Ammon's horn (tissue), 1 donor: ENCODE results near the gene SERINC3.
"Not testable (repeated sequence)": the region's sequence is repeated elsewhere in the genome, so short reads cannot be mapped to it uniquely, and the experiment has no call there.

Experiments
- DNase-seq: peaks from one replicate; pipeline ENCODE4 v3.0.0-alpha.2; 2016; ENCODE audit warnings: low spot score

SERINC3 gene

DNA sequence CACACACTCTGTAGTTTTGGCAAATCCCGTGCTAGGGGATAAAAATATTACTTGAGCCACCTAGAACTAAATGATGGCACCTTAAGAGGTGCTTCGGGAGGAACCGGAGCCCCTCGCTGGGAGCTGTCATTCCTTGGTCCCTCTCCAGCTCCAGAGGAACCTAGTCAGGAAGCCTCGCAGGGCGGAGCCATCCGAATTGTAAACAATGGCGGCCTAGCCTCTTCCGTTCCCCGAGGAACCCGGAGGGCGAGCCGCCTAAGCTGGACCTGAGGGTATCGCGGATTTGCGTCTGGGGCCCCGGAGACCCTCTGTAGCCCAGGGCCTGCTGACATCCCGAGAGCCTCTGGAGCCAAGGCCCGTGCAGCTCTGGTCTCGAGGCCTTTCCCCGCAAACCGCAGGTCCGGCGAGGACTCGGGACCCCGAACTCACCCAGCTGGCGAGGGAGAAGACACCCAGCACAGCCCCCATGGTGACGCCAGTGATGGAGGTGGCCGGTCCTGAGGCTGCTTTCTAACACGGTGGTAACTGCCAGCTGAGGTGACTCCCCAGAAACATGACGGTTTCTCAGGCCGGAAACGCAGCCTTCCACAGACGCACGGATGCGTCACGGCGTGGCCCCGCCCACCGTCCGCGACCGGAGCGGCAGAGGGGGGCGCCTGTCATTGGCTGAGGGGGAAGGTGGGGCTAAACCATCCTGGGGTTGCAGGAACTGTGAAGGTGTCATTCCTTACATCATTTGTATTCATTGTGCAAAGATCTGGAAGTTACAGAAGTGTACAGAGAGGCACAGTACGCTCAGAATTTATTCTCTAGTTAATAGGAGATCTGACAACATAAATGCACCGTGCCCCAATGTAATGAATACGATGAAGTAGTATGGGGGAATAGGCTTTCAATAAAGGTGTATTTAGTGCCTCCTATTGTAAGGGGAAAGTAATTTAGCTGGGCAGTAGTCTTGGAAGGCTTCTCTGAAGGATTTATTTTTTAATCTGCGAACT, at the start of gene SERINC3:
Gene SERINC3, minus strand, starts transcription at position 587 of the 998 bp plus-strand sequence. Its CDS starts 119 bp downstream, at position 468.
- DNase-seq: peak; percentile 98

DNA sequence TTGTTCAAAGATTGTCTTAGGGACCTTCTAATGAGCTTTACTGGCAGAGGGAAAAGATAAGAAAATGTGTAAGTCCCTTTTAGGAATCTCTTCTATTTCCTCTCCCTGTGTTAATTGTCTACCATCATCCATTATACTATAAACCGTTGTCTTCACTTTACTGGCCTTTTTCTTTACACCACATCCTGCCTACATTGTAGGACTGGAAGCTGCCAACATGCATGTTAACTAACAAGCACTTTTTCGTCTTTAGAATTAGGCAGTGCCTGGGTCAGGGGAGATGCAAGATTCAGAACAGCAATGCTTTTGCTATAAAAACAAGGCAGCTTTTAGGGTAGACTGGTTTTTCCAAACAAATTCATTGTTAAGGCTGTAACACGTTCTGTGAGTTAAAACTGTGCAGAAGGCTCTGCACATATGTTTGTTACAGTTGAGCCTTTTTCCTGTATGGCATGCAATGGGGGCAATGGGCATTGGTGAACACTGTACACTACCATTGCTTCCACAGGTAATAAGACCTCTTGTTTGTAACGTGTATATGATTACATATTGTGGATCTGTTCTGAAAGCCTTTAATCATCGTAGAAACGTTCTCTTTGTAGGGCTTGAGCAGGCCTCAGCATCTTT, 49.6 kb upstream of the SERINC3 start:
- no peak for DNase-seq

DNA sequence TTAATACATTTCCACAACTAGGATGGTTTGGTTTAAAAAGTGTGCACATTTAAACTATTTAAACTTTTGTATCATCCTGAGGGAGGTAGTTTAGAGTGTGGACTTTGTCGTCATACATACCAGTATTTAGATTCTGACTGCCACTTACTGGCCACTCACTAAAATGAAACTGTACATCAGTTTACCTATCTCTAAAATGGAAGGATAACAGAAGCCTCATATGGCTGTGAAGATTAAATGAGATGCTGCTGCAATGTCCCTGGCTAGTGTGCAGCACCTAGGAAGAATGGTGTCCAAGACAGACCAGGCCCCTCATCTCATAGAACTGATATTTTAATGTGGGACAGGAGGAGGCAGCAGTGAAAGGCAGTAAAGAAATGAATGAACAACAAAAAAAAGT, 48.5 kb upstream of the SERINC3 start:
- no peak for DNase-seq

DNA sequence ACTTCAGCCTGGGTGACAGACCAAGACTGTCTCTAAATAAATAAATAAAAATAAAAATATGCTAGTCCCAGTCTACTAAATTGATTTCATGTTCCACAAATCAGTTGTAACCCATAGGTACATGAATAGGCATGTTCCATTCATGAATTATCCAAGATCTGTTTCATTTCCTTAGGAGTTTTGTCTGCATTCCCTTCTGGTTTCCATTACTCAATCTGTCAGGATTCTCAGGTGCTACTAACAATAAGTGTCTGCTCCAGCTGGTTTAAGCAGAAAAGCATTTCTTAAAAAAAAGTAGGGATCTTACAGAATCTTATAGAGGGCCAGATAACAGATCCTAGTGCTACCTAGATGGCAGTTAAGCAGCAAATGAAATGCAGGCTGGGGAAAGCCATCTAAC, 44.9 kb upstream of the SERINC3 start:
- no peak for DNase-seq

DNA sequence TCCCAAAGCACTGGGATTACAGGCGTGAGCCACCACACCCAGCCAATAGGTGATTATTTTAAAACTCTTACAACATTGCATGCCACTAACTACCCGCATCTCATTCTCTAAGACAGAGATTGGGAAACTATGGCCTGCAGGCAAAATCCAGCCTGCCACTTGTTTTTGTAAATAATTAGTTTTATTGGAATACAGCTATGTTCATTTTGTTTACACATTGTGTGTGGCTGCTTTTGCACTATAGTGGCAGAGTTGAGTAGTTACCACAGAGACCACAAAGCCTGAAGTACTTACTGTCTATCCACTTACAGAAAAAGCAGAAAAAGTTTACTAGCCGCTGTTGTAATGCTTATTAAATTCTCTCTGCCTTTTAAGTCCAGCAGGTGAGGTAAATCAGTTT, 44.1 kb upstream of the SERINC3 start:
- no peak for DNase-seq

DNA sequence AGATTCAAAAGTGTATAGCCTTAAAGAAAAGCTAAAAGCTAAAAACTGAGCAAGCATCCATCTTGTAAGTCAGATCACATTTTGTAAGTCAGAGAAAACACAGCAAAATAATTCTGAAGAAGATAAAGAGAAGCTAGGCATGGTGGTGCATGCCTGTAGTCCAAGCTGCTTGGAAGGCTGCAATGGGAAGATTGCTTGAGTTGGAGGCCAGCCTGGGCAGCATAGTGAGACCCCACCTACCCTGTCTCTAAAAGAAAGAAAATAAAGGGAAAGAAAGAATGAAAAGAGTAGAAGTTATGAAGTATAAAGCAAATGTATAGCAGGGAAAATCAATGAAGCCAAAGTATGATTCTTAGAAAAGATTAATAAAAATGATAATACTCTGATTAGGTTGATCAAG, 40.0 kb upstream of the SERINC3 start:
- no peak for DNase-seq

DNA sequence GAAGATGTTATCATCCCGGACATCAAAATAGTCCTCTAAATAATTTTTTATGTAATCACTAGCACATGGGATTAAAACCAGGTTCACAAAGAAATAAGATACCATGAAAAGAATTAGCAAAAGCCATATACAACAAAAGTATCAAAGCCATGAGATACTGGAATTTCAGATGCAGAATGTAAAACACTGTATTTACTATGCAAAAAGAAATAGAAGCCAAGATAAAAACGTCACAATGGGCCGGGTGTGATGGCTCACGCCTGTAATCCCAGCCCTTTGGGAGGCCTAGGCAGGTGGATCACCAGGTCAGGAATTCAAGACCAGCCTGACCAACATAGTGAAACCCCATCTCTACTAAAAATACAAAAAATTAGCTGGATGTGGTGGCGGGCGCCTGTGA, 38.9 kb upstream of the SERINC3 start:
- DNase-seq: not testable (repeated sequence)

DNA sequence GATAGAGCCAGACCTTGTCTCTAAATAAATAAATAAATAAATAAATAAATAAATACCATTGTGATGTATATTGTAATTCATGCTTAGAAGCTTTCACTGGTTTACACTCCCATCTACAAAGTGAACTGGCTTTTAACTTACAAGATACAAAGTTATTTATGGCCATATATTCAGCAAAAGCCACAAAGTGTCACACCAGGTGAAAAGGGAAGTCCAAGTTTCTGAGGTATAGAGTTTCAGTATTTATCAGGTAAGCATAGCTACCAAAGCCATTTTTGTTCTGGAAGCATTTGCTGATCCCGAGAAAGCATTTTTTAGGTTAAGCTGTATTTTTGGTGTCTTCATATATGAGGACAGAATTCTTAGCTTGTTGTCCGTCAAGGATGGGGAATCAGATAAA, 38.4 kb upstream of the SERINC3 start:
- no peak for DNase-seq

DNA sequence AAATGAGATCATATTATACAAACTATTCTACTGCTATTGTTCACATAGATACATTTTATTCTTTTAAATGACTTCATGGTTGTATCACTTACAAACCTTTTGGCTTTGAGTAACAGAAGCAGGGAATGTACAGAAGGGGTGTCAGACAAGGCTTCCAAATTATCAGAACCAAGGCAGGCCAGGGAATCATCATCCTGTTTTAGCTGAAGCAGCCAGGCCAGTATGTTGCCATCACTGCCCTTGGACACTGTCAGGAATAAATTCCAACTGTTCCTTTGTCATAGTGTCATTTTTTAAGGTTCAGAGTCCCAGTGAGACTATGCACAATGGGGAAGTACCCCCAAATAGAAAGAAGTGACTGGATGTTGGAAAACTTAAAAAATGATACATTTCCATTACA, 37.4 kb upstream of the SERINC3 start:
- no peak for DNase-seq

DNA sequence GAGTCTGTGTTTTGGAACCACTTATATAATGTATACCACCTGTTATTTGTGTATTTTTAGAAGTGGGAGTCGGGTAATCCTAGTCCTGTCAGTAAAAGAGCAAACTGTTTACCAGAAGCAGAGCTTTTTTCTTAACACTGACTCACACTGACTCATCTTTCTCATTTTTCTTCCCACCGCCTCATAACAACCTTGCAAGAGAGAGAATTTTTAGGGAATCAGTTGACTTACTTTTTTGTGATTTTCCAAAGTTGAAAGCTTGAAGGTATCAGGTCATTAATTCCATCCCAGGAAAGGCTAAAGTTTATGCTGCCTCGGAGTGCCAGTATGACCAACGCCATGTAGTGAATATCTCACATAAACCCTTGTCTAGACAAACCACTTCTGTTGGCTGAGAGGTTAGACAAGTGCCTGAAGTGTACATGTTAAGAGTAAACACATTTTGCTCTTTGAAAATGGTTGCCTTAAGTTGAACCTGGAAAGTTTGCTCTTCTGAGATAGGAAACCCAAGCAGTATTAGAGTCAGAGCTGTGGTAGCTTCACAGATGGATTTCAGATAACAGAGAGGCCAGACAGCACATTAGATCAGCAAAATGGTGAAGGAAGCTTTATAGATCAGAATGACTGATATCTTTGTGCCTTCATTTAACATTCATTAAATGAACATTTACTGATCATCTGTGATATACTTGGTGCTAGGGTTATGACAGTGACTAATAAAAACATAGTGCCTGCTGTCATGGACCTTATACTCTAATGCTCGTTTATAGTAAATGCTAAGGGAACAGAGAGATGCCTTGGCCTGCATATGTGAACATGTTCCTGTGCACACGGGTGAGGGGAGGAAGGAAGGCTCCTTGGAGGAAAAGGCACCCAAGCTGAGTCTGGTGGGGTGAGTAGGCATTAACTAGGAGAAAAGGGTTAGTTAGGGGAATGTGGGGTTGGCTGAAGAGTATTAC, 31.4 kb upstream of the SERINC3 start:
- no peak for DNase-seq

DNA sequence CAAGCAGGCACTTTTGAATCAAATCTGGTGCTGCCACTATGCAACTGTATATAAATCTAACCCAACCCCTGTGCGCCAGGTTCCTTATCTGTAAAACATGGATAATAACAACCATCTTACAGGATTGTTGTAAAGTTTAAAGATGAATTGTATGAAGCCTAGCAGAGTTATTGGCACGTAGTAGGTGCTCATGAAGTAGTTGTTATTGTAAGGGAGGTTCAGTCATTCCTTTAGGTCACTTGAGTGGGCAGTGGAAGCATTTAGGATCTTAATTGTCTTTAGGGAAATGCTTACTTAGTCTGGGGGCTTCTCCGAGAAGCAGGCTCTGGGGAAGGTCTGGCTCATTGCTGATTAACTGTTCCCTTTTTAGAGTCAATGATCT, 30.7 kb upstream of the SERINC3 start:
- no peak for DNase-seq

DNA sequence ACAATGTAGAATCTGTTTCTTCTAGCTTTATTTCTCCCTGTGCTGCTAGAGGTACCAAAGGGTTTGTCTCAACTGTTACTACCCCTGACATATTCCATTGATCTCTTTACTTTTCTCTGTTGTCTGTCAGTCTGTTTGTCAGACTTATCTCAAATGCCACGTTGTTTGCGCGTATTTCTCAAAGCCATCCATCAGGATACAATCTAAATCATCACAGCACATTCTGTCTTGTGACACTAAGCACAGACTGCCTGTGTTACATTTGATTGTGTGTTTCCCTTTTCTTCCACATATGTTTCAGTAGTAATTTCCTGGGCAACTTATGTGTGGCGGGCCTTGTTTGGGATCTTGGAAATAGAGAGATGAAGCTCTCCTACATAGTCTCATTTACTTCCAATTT, 30.2 kb upstream of the SERINC3 start:
- no peak for DNase-seq

DNA sequence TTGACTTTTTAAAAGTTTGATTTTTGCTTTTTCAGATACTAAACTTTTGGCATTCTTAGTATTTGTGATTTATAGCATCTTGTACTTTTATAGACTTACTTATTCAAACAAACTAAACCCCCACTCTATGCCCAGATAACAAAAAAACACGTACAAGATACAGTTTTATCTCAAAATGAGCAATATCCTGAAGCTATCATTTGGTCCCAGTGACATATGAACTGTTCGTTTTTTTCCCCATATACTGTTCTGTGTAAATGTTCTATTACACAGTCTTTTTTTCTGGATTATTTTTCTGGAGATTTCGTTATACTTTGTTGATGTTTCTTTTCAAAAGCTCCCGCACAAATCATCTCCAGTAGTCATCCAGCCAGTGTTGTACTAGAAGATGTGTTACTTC, 27.3 kb upstream of the SERINC3 start:
- DNase-seq: no peak

DNA sequence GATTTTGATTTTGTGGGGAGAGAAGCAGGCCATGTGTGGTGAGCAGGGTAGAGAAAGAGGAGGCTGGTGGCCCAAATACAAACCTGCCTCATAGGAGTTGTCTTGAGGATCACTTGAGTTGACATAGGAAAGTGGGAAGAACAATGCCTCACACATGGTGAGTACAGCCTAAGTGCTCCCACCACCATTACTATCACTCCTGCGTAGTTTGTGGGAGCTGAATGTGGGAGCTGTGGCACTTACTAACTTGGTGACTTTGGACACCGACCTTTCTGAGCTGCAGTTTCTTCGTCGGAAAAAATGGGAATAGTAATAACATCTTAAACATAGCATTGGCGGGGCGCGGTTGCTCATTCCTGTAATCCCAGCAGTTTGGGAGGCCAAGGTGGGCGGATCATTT, 25.5 kb upstream of the SERINC3 start:
- DNase-seq: no peak

DNA sequence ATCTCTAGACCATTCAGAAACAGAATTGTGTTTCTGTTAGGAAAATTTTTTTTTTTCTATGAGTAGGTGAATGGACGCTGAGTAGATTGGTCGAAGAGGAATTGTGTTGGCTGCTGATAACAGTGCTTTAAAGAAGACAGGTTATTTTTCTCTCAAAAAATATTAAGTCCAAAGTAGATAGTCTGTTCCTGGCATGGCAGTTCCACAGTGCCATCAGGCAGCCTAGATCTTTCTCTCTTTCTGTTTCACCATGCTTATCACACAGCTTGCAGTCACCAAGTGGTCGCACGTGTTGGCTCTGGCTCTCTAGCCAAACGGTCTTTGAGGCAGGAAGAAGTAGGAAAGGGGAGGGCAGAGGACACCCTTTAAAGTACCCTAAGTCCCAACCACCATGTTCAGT, 22.4 kb upstream of the SERINC3 start:
- no peak for DNase-seq

DNA sequence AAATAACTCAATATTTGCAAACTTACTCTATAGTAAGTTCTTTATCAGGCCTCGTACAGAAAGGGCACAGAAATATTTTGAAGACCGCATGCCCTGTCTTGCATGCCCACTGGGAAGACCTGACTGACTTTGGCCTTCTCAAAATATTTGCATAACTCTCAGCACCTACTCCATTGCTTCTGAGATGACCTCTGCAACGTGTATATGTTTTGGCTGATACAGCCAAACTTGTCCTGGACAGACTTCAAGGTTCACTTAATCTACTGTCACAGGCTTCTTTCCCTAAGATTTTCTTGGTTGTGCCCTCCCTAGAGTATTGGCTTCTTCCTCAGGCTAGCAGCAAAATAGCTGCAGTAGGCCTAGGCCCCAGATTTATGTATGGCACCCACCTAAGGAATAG, 21.5 kb upstream of the SERINC3 start:
- DNase-seq: no peak

DNA sequence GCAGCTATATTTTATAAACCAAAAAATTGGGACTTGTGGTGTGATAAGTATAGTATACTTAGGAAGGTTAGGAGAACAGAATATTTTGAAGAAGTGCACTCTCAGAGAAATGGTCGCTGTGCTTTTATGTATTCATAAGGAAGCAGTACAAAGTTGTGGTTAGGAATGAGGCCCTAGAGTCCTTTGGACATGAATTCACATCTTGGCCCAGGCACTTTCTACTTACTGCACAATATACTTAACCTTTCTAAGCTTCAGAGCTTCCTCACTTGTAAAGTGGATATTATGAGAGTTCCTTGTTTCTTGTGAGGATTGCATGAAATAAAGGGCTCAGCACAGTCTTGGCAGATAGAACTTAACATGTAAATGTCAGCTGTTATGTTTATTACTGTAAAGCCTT, 21.0 kb upstream of the SERINC3 start:
- DNase-seq: no peak

DNA sequence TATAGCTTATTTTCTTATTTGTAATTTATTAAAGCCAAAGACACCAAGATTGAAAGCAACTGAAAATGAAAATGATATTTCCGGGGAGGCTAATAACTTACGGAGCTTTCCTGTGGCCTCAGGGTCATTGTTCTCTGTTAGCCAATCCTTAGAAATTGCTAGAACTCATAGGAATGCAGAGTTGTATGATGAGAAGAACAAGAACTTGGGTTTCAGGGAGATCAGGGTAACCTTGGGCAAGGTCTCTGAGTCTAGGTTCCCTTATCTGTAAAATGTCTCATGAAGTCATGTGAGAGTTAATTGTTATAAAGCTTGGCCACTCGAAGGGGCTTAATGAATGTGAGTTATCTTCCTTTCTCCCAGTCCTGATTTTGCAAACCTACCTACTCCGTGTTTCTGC, 20.1 kb upstream of the SERINC3 start:
- DNase-seq: no peak

DNA sequence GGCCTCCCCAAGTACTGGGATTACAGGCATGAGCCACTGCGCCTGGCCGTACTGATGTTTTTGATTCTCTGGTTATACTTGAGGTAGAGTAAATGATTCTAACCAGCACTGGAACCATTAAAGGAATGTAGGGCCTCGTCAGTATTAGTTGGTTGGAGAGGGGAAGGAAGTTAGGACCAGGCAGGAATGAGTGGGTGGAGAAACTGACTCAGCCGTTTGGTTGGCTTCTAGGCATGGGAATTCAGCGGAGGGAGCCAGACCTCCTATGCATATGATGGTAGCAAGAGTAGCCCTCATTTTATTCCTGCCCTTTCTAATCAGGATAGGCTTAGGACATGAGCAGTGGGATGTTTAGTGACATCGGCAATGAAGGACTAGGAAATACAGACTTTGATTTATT, 19.0 kb upstream of the SERINC3 start:
- no peak for DNase-seq

DNA sequence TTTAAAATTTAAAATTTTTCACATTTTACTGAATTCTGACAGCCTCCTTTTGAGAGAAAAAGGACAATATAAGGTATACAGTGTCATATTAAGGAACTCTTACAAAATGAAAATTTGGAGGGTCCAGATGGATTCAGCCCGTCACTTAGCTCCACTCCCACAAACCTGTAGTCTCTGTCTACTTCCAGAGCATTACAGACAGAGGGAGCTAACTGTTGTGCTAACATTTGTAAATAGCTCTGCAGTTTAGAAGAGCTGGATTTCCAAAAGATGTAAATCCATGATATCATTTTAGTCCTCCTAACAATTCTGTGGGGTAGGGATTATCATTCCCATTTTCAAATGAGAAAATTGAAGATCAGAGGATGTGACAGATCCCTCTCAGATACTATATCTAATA, 16.1 kb upstream of the SERINC3 start:
- DNase-seq: no peak

DNA sequence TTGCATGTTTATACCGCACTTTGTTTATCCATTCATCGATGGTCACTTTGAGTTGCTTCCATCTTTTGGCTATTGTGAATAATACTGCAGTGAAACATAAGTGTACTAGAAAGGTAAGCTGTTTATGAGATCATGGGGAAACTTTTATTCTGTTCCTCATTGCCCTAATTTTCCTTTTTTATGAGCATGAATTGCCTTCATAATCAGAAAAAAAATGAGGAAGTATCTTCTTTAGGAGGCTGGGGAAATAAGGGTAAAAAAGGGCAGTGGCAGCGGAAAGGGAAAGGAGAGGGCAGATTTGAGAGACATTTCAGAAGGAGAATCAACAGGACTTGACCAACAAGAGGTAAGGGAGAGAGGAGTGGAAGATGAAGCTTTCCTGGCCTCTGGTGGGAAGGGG, 14.3 kb upstream of the SERINC3 start:
- DNase-seq: no peak

DNA sequence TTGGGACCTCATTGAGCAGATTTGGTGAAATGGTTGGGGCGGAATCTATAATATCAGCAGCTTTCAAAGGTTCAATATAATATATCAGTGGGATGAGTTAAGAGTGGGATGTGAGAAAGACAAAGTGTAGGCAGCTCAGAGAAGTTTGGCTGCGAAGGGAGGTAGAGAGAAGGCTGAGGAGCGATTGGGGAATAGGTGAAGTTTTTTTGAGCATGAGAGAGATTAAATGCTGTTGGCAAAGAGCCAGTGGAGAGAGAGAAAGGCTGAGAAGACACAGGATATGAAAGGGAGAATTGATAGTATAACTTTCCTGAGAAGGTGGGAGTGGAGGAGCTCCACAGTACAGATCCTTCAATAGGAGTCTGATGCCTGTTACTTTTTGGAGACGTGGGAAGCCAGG, 12.1 kb upstream of the SERINC3 start:
- DNase-seq: no peak

DNA sequence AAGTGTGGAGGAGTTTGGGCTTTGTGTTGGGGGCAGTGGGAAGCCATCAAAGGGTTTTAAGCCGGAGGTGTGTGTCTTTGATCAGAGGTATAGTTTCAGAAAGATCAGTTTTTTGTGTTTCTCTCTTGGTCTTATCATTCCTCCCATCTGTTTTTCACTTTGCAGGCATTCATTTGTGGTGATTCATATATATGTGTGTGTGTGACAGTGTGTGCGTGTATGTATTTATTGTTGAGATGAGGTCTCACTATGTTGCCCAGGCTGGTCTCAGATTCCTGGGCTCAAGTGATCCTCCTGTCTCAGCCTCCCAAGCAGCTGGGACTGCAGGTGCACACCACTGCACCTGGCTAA, 11.1 kb upstream of the SERINC3 start:
- no peak for DNase-seq
